DLD1 (cell line): ENCODE data around the gene RRAS.

Source experiments
- in situ Hi-C: cut with HindIII; loops from 2 replicates; pipeline ENCODE4 v1.10.0; 2017; ENCODE audit warnings: low sequenced_read_pairs

The RRAS gene

GRCh38 chr19:49655570-49656455 is 15.9 kb upstream of the RRAS start:
- in situ Hi-C loops, result no loop called here

DNA sequence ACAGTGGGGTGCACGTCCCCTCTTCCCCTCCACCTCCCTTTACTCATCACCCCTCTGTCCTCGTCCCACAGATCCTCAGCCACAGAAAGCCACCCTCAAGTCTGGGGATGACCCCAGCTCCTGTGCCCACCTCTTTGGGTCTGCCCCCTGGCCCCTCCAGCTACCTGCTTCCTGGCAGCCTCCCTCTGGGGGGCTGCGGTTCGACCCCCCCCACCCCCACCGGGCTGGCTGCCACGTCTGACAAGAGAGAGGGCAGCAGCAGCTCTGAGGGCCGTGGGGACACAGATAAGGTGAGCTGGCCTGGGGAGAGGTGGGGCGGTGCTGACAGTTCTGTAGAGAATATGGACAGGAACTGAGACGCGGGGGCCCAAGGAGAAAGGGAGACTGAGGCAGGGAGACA is 14.6 kb upstream of the RRAS start:
- in situ Hi-C loops, result no loop called here

GRCh38 chr19:49653466-49653806 is 13.5 kb upstream of the RRAS start:
- in situ Hi-C loops, result no loop called here

DNA sequence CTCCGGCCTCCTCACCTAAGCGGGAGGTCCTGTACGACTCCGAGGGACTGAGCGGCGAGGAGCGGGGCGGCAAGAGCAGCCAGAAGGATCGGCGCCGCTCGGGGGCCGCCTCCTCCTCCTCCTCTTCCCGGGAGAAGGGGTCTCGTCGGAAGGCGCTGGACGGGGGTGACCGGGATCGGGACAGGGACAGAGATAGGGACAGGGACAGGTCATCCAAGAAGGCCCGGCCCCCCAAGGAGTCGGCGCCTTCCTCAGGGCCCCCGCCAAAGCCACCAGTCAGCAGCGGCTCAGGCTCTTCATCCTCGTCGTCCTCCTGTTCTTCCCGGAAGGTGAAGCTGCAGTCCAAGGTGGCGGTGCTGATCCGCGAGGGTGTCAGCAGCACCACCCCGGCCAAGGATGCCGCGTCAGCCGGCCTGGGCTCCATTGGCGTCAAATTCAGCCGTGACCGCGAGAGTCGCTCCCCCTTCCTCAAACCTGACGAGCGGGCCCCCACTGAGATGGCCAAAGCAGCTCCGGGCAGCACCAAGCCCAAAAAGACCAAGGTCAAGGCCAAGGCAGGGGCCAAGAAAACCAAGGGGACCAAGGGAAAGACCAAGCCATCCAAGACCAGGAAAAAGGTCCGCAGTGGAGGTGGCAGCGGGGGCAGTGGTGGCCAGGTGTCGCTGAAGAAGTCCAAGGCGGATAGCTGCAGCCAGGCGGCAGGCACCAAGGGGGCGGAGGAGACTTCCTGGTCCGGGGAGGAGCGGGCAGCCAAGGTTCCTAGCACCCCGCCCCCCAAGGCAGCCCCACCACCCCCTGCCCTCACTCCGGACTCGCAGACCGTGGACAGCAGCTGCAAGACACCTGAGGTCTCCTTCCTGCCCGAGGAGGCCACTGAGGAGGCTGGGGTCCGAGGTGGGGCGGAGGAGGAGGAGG is 12.9 kb upstream of the RRAS start:
- in situ Hi-C loops, result no loop called here

GRCh38 chr19:49651820-49652550 is 12.0 kb upstream of the RRAS start:
- in situ Hi-C loops, result no loop called here

DNA sequence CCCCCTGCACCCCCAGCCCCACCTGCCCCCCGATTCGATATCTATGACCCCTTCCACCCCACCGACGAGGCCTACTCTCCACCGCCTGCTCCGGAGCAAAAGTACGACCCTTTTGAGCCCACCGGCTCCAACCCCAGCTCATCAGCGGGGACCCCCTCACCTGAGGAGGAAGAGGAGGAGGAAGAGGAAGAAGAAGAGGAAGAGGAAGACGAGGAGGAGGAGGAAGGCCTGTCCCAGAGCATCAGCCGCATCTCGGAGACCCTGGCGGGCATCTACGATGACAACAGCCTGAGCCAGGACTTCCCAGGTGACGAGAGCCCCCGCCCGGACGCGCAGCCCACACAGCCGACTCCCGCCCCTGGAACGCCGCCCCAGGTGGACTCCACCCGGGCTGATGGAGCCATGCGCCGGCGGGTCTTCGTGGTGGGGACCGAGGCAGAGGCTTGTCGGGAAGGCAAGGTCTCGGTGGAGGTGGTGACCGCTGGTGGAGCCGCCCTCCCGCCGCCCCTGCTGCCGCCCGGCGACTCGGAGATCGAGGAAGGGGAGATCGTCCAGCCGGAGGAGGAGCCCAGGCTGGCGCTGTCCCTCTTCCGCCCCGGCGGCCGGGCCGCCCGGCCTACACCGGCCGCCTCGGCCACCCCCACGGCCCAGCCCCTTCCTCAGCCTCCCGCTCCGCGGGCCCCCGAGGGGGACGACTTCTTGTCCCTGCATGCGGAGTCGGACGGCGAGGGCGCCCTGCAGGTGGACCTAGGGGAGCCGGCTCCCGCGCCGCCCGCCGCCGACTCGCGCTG is 11.3 kb upstream of the RRAS start:
- in situ Hi-C loops, result no loop called here

- in situ Hi-C loops, result no loop called here
Measured at GRCh38 chr19:49646586-49646985, 6.6 kb upstream of the RRAS start.

GRCh38 chr19:49645995-49646394 is 6.1 kb upstream of the RRAS start:
- in situ Hi-C loops, result no loop called here

DNA sequence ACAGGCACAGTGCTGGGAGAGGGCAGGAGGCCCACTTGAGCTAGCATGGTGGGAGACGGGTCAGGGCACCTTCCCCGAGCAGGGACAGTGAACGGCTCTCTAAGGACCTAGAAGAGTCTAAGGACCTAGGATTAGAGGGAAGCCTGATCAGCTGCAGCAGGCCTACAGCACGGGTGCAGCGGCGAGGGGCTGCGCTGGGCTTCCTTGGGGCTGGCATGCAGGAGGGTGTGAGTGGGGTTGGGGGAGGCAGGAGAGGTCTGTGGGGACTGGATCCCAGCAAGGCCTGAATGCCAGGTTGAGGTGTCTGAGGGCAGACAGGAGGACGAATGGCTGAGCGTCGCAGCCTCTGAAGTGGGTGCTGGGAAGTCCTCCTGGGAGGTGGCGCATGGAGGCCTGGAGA is 5.6 kb upstream of the RRAS start:
- in situ Hi-C loops, result no loop called here

GRCh38 chr19:49643466-49643865 is 3.5 kb upstream of the RRAS start:
- in situ Hi-C loops, result no loop called here

DNA sequence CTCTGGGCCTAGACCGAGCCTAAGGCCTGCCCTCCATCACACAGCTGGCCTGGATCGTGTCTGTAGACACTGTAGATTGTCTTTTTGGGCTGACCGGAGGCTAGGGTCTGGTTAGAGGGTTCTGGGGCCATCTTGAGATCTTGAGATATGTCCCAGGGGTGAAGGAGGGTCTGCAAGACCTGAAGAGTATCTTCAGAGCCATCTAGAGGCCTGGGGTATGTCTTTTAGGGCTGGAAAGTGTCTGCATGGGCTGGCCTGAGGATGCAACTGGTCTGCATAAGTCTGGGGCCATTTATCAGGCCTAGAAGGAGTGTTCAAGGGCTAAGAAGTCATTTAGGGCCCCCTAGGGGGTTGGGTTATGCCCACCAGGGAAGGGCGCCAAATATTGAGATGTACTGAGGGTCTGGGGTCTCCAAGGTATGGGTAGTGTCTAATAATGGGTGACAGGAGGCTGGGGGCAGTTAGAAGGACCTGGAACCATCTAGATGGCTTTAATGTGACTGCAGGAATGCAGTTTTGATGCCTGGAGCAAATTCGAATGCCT is 2.6 kb upstream of the RRAS start:
- in situ Hi-C loops, result no loop called here

DNA sequence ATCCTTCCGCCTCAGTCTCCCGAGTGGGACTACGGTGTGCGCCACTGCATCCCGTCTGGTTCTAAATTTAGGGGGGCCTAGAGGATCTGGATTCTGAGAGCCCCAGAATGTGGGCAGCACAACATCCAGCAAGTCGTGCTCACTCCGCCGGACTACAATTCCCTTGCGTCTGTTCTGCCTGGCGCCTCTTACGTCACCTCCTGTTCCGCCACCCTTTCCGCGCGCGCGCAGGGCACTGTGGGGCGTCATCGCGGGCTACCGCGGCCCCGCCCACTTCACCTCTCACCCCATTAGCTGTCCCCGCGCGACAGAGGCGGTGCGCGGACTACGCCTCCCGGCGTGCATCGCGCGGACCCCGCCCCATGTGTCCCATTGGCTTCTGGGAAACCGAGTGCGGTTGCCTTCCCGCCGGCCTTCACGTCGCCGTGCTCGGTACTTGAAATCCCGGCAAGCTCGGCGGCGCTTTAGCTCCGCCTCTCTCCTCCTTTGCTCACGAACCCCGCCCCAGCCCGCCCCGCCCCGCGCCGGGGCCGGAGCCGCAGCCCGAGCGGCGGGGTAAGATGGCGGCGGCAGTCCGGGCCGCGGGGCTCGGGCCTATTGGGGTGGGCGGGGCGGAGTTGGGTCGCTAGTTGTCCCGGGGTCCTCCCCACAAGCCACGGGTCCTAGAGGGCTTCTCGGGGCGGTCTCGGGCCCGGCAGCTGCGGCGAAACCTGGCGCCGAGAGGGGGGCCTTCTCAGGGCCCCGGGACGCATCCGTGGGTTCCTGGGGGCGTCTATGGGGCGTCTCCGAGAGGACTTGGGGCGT is 1.9 kb upstream of the RRAS start, which contains the start of gene SCAF1:
Gene SCAF1 (plus strand): TSS at position 522 of the 804 bp plus-strand sequence. CDS start 2,818 bp downstream, outside the sequence.
- in situ Hi-C loops, result no loop called here

- in situ Hi-C loops, result no loop called here
Measured at GRCh38 chr19:49639401-49640112, 386 bp downstream of the RRAS start.

GRCh38 chr19:49637821-49638738 is 1.9 kb downstream of the RRAS start:
- in situ Hi-C loops, result no loop called here

- in situ Hi-C loops, result no loop called here
Measured at GRCh38 chr19:49636233-49636932, 3.6 kb downstream of the RRAS start.

DNA sequence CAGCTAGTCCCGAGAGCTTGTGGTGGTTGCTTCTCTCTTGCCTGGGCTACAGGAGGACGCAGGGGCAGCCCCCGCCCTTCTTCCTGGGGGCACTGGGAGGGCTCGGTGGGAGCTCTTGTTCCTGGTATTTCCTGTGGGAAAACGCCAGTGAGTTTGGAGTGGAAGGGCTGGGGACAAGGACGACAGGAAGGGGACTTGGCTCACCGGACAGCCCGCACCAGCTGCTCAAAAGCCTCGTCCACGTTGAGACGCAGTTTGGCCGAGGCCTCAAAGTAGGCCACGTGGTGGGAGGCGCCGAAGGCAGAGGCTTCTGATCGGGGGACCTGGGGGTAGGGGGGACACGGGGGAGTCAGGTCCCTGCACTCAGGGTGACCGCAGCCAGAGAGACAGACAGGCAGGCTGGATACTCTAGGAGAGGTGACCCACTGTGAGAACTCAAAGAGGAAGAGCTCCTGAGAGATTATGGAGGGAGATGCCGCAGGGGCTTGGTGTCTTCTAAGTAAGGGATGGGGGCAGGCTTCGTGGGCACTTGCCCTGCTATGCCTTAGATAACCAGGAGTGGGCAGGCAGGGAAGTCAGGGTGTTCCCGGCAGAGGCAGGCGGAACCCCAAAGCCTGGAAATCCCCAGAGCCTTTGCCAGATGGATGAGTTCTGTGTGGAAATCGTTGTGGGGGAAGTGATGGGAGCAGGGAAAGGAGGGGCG is 4.3 kb downstream of the RRAS start:
- in situ Hi-C loops, result no loop called here
